Measurements from ENCODE around the gene BRD7. TPM values are rescaled to one million over a fixed set of nuclear protein-coding genes. Genes with fewer than 3 reads are reported as not detected.
A peak's percentile ranks its signal among the peaks of the same experiment; 100 is the strongest.

Gene BRD7
- total RNA-seq, 4 donors from 2014 or later: 53.1 to 62.0 (median 56.2) TPM

DNA sequence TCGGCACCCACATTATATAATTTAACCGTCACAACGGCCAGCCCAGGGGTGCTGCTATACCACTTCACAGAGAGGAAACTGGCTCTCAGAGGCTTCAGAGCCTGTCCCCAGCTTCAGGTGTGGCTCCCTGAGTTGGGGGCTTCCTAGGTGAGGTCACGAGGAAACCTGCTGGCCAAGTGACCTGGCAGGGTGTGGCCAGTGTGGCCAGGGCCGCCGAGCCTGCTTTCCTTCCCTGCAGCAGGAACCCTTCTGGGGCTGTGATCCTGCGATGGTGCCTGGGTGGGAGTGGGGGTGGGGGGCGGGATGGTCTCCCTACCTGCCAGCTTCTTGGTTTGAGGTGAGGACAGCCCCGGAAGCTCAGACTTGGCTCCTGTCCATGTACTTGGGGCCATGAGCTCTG, 62.5 kb downstream of the BRD7 start:
- H3K27me3 ChIP-seq: no peaks in the 10 kb centered on the region
- H3K9me3 ChIP-seq: no peaks in the 10 kb centered on the region
- H3K4me3 ChIP-seq: no peak overlapping the region
- DNase-seq (ENCODE audit: low spot score in 2 of 2): peak; percentile 44 to 69
- H3K36me3 ChIP-seq: peaks cover 10% of the 10 kb centered on the region
- H3K4me1 ChIP-seq: peaks cover 9% of the 10 kb centered on the region
- WGBS: 65% methylated on average over 7 of the region's 9 CpGs
- no peak overlapping the region for H3K27ac ChIP-seq
- TF ChIP-seq POLR2AphosphoS5 (IDR thresholded peaks at IDR 0.05) (no peak), POLR2A (IDR thresholded peaks at IDR 0.05) (no peak), EP300 (IDR thresholded peaks at IDR 0.05) (no peak)
- TF ChIP-seq, protein P1, sequence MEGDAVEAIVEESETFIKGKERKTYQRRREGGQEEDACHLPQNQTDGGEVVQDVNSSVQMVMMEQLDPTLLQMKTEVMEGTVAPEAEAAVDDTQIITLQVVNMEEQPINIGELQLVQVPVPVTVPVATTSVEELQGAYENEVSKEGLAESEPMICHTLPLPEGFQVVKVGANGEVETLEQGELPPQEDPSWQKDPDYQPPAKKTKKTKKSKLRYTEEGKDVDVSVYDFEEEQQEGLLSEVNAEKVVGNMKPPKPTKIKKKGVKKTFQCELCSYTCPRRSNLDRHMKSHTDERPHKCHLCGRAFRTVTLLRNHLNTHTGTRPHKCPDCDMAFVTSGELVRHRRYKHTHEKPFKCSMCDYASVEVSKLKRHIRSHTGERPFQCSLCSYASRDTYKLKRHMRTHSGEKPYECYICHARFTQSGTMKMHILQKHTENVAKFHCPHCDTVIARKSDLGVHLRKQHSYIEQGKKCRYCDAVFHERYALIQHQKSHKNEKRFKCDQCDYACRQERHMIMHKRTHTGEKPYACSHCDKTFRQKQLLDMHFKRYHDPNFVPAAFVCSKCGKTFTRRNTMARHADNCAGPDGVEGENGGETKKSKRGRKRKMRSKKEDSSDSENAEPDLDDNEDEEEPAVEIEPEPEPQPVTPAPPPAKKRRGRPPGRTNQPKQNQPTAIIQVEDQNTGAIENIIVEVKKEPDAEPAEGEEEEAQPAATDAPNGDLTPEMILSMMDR (IDR thresholded peaks at IDR 0.05): no peak

DNA sequence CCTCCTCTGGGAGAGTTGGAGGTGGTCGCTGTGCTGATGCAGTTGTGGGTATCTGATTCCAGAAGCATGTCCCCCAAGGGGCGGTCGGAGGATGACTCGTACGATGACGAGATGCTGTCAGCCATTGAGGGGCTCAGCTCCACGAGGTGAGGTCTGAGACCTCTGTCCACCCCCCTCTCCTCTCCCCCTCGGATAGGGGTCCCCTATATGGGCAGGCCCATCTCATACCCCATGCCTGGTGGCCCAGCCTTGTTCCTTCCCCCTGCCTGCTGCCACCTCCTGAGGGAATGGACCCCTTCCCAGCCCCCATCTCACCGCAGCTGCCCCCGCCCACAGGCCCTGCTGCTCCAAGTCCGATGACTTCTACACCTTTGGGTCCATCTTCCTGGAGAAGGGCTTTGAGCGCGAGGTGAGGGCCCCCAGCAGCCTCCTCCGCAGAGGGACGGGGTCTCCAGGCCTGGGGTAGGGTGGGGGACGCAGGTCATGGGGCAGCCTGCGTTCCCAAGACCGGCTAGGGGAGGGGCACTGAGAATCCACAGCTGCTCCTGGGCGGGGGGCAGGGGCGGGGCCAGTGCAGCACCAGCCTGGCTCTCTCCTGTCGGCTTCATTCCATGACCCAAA, 63.2 kb downstream of the BRD7 start:
- DNase-seq (ENCODE audit: low spot score in 2 of 2): peak; percentile 55 to 71
- Histone ChIP-seq H3K27me3 (no peaks in the 10 kb centered on the region), H3K4me3 (no peak overlapping the region), H3K27ac (no peak overlapping the region), H3K9me3 (no peaks in the 10 kb centered on the region), H3K36me3 (peaks cover 10% of the 10 kb centered on the region), H3K4me1 (peaks cover 9% of the 10 kb centered on the region)
- no peak for TF ChIP-seq POLR2AphosphoS5 (IDR thresholded peaks at IDR 0.05)
- WGBS: 91% methylated on average over 14 of the region's 21 CpGs

DNA sequence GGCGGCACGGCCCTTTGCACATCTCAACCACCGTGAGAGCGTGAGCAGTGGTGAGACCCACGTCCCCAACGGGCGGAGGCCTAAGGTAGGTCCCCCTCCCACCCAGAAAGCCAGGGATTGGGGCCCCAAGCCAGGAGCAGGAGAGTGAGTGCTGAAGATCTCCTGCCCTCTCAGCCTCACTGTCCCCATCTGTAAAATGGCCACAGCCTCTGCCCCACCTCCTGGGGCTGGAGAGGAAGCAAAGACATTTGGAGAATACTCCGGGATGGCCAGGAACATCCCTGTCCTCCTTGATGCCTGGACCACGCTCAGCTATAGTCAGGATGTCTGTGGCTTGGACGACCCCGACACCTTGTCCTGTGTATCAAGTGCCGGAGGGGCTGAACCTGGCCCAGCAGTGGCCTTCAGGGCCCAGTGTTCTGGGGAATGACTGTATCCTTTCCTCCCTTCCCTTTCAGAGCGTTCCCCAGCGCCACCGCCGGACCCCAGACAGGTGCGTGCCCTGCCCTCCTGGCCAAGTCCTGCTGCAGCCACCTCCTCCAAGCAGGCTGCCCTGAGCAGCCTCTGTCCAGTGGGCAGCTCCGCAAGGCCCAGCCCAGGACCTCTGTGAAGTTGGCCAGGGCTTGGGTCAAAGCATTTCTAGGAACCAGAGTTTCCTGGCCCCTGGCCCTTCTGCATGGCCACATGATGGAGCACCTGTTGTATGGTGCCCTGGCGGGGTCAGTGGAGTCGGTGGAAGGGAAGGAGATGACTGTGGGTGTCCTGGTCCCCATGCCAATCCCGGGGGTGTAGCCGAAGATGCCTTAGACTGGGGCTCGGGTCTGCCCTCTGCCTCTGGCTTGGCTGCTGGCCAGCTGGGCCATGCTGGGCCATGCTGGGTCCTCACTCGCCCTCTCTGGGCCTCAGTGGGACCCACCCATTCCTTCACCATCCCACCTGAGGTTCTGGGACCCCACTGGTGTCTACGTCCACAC, 64.0 kb downstream of the BRD7 start:
- WGBS: 91% methylated on average over 18 of the region's 25 CpGs
- peak; percentile 58 to 75 for DNase-seq (ENCODE audit: low spot score in 2 of 2)
- TF ChIP-seq POLR2A (IDR thresholded peaks at IDR 0.05) (no peak), EP300 (IDR thresholded peaks at IDR 0.05) (no peak), POLR2AphosphoS5 (IDR thresholded peaks at IDR 0.05) (no peak)
- TF ChIP-seq, protein P1 (IDR thresholded peaks at IDR 0.05): no peak
- Histone ChIP-seq H3K4me1 (peaks cover 4% of the 10 kb centered on the region), H3K27me3 (no peaks in the 10 kb centered on the region), H3K27ac (no peak overlapping the region), H3K4me3 (no peak overlapping the region), H3K9me3 (no peaks in the 10 kb centered on the region), H3K36me3 (peaks cover 10% of the 10 kb centered on the region)

DNA sequence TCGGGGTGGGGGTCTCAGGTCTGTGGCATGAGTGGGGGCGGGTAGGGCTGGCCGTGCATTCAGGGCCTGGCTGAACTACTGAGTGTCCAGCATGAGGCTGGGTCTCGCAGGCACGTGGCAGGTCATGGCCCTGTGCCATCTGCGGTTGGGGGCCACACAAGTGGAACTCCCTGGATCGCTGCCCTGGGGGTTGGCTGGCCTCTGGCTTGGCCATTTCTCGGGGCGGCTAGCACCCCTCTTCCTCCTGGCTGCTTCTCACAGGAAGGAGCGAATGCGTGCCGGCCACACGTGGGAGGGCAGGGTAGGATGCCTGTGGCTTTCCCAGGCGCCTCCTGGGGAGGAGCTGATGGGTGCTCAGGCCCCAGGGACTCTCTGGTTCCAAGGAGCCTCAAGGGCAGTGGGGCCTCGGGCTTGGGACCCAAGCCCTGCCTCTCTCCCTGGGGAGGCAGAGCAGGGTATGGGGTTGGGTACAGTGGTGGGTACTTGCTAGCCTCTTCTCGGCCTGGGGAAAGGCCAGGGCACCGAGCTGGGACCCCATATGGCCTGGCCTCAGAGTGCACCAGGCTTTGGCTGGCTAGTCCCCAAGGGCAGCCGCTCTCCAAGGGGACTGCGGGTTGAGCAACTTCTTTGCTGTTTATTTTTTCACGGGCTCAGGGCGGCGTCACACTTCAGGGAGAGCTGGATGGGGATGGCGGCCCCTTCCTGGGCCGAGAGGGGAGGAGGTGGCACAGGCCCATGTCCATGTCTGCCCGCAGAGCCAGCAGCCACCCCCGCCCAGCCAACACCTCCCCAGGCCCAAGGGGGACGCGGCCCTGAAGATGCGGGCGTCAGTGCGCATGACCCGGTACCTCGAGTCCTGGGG, 65.0 kb downstream of the BRD7 start:
- Histone ChIP-seq H3K9me3 (no peaks in the 10 kb centered on the region), H3K4me1 (no peaks in the 10 kb centered on the region), H3K36me3 (peaks cover 11% of the 10 kb centered on the region), H3K27ac (no peak overlapping the region), H3K27me3 (no peaks in the 10 kb centered on the region), H3K4me3 (no peak overlapping the region)
- peak; percentile 63 to 78 for DNase-seq (ENCODE audit: low spot score in 2 of 2)
- 88% methylated on average over 6 of the region's 33 CpGs for WGBS
- TF ChIP-seq, protein P1 (IDR thresholded peaks at IDR 0.05): no peak
- TF ChIP-seq POLR2A (IDR thresholded peaks at IDR 0.05): no peak
- no peak for TF ChIP-seq EP300 (IDR thresholded peaks at IDR 0.05)
- no peak for TF ChIP-seq POLR2AphosphoS5 (IDR thresholded peaks at IDR 0.05)

DNA sequence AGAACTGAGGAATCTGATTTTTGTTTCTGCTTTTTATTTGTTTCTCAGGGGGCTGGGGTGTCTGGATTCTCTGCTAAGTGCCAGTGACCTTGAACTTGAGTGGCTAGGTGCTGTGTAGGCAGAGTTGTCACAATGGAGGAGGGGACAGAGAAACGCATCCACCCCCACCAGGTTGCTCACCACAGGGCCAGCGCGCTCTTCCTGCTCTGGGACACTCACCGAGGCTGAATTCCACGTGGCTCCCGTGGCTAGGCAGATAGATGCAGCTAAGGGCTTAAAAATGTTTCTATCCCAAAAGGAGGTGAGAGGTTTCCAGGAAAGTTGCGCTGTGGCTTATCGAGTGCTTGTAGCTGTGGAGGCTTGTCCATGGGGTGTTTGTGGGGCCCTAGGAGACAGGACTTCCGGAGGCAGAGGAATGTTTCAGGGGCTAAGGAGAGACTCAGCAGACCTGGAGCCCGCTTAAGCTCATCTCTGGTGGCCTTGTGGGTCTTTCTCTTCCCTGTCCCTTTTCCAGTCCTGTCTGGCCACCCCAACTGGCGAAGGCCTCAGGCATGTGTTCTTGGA, 65.7 kb downstream of the BRD7 start:
- Histone ChIP-seq H3K27ac (no peak overlapping the region), H3K27me3 (no peaks in the 10 kb centered on the region), H3K4me1 (no peaks in the 10 kb centered on the region), H3K36me3 (peaks cover 18% of the 10 kb centered on the region), H3K4me3 (no peak overlapping the region), H3K9me3 (no peaks in the 10 kb centered on the region)
- TF ChIP-seq, protein P1 (IDR thresholded peaks at IDR 0.05): no peak
- no peak for TF ChIP-seq POLR2A (IDR thresholded peaks at IDR 0.05)
- TF ChIP-seq POLR2AphosphoS5 (IDR thresholded peaks at IDR 0.05): no peak
- TF ChIP-seq EP300 (IDR thresholded peaks at IDR 0.05): no peak
- WGBS: 80% methylated on average over 7 of the region's 11 CpGs
- peak in 1 of 2 donors; percentile 65 for DNase-seq (ENCODE audit: low spot score in 2 of 2)
